Suprapubic skin (tissue), 4 donors: ENCODE results near the gene SLC9A9.

ENCODE experiments used
- CTCF ChIP-seq, 2 donors: fragments of 200-600 bp in 1 of 2; fragments of 450-650 bp in 1 of 2; sonication (generic) in 1 of 2; IDR thresholded peaks; one replicate each; pipeline ENCODE4 v1.5.1; 2016 to 2019; ENCODE audit warnings: antibody characterized with exemption in 2 of 2, mild to moderate bottlenecking in 1 of 2, moderate library complexity in 1 of 2
- EP300 ChIP-seq: sonication (generic); formaldehyde crosslinking; IDR thresholded peaks from one replicate; pipeline ENCODE4 v1.6.1; 2017; ENCODE audit warnings: antibody characterized with exemption
- POLR2A ChIP-seq, 2 donors: fragments of 450-650 bp; IDR thresholded peaks; one replicate each; pipeline ENCODE4 v1.6.1; 2017; ENCODE audit warnings: antibody characterized with exemption in 2 of 2, mild to moderate bottlenecking in 2 of 2, moderate library complexity in 2 of 2
- POLR2AphosphoS5 ChIP-seq, 3 donors: sonication (generic); formaldehyde crosslinking; IDR thresholded peaks; one replicate each; pipeline ENCODE4 v1.6.1; 2017; ENCODE audit warnings: antibody characterized with exemption in 3 of 3

- TF ChIP-seq CTCF (IDR thresholded peaks at IDR 0.05) (no peak), POLR2AphosphoS5 (IDR thresholded peaks at IDR 0.05) (no peak), POLR2A (IDR thresholded peaks at IDR 0.05) (no peak), EP300 (no peak)
Measured at GRCh38 chr3:143330296-143330868, 517.9 kb downstream of the SLC9A9 start.
